ENCODE measurements around the gene AGAP1. TPM values are rescaled to one million over a fixed set of nuclear protein-coding genes. Genes with fewer than 3 reads are reported as not detected.
A peak's percentile ranks its signal among the peaks of the same experiment; 100 is the strongest.

Gene AGAP1
- total and polyA plus RNA-seq, 10 donors, result 1.1 to 26.6 (median 11.3) TPM

DNA sequence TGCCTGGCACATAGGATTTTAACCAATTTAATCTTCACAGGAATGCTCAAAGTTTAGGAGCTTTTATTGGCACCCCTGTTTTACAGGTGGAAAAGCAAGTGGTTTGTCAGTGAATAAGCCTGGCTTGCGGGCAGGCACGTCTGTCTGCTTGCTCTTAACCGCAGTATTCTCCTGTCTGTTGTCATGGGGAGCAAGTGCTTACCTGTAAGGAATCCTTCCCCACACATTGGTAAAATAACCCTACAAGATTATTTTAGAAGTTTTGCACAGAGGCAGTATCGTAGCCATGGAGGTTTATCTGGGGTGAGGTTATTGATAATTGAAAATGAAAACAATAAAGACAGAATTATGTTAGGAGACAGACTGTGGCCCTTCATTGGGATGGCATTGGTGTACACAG lies 174.9 kb downstream of the AGAP1 start:
- H3K4me1 ChIP-seq, result peaks cover 5 to 41% (median 22%) of the 10 kb centered on the region in 6 donors
- H3K27me3 ChIP-seq (replicated peaks in 1 of 7), result peaks cover 0 to 96% (median 29%) of the 10 kb centered on the region in 7 donors
- no peak for DNase-seq
- H3K9me3 ChIP-seq, result no peaks in the 10 kb centered on the region
- H3K27ac ChIP-seq, result no peak overlapping the region
- peak overlapping the region in 1 of 8 donors; percentile 70 for H3K4me3 ChIP-seq
- no peak for TF ChIP-seq POLR2AphosphoS5 (IDR thresholded peaks at IDR 0.05)
- TF ChIP-seq POLR2A (IDR thresholded peaks at IDR 0.05), result no peak
- TF ChIP-seq, protein P1, sequence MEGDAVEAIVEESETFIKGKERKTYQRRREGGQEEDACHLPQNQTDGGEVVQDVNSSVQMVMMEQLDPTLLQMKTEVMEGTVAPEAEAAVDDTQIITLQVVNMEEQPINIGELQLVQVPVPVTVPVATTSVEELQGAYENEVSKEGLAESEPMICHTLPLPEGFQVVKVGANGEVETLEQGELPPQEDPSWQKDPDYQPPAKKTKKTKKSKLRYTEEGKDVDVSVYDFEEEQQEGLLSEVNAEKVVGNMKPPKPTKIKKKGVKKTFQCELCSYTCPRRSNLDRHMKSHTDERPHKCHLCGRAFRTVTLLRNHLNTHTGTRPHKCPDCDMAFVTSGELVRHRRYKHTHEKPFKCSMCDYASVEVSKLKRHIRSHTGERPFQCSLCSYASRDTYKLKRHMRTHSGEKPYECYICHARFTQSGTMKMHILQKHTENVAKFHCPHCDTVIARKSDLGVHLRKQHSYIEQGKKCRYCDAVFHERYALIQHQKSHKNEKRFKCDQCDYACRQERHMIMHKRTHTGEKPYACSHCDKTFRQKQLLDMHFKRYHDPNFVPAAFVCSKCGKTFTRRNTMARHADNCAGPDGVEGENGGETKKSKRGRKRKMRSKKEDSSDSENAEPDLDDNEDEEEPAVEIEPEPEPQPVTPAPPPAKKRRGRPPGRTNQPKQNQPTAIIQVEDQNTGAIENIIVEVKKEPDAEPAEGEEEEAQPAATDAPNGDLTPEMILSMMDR (IDR thresholded peaks at IDR 0.05 in 8 of 11, conservative IDR thresholded peaks at IDR 0.05 in 3 of 11), result no peak
- 84 to 94% (median 93%) methylated on average over 4 of the region's 4 CpGs for WGBS, 5 donors
- intact Hi-C loops (cut with DNase I; ENCODE audit: low total_unique reads), result no loop called here
- no peaks in the 10 kb centered on the region for H3K36me3 ChIP-seq

DNA sequence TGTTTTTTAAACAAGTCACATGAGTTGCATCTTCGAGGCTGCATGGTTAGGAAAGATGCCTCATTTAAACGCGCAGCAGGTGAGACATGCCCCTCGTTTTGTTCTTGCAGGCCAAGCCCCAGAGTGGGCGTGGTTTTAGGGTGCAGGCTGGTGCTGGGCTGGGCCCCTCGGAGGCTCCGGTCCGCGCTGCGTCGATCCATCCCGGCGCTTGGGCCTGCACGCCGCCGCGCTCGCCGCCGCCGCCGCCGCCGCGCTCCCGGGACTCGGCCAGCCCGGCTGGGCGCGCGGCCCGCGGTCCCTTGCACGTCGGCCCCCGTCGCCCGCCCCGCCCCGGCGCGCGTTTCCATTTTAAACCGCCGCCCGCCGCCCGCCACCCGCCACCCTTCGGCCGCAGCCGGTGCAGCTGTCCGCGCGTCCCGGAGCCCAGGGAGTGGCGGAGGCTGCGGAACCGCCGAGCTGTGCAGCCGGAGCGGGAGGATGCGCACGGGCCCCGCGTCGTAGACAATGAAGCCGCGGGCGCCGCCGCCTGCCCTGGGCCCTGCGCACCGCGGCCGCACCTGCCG lies 175.5 kb downstream of the AGAP1 start:
- Histone ChIP-seq H3K36me3 (no peaks in the 10 kb centered on the region), H3K9me3 (no peaks in the 10 kb centered on the region), H3K4me1 (peaks cover 5 to 41% (median 22%) of the 10 kb centered on the region in 6 donors), H3K4me3 (peak overlapping the region in 6 of 8 donors; percentile 40 to 70 (median 46)), H3K27me3 (replicated peaks in 1 of 7) (peaks cover 0 to 94% (median 29%) of the 10 kb centered on the region in 7 donors), H3K27ac (no peak overlapping the region)
- TF ChIP-seq POLR2AphosphoS5 (IDR thresholded peaks at IDR 0.05), result no peak
- no peak for DNase-seq
- intact Hi-C loops (cut with DNase I; ENCODE audit: low total_unique reads), result no loop called here
- WGBS, 5 donors, result 1 to 3% (median 2%) methylated on average over 29 to 77 of the region's 77 CpGs

DNA sequence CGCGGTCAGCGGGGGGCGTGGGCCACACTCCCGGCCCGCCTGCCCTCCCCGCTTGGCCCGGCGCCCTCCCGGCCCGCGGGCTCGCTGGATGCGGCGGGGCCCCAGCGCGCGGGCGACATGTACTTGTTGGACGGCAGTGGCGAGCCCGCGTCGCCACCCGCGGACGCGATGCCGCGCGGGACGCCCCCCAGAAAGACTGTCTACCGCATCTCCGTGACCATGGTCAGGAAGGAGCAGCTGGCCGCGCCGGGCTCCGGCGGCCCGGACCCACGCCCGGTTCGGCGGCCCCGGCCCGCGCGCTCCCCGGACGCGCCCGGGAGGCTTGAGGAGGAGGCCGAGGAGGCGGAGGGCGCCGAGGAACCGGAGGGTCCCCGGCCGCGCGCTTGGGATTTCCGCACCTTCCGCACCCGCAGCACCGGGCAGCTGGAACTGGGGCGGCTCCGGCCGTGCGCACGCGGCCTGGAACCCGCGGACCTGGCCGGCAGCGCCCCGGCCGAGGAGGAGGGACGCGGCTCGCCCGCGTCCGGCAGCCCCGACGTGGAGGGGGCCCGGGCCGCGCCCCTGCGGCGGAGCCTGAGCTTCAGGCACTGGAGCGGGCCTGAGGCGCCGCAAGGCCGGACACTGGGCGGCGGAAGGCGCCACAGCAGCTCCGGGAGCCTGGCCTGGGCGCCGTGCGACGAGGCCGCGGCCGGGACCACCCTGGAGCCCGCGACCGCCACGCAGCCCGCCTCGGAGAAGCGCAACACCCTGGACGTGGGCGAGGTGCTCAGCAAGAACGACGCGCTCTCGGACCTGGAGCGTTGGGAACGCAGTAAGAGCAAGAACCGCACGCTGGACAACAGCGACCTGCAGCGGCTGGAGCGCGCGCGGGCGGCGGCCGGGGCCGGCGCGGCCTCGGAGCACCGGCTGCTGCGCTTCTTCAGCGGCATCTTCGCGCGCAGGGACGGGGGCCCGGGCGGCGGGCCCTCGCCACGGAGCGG lies 176.4 kb downstream of the AGAP1 start:
- no peak for DNase-seq
- peak overlapping the region in 7 of 8 donors; percentile 13 to 70 (median 46) for H3K4me3 ChIP-seq

DNA sequence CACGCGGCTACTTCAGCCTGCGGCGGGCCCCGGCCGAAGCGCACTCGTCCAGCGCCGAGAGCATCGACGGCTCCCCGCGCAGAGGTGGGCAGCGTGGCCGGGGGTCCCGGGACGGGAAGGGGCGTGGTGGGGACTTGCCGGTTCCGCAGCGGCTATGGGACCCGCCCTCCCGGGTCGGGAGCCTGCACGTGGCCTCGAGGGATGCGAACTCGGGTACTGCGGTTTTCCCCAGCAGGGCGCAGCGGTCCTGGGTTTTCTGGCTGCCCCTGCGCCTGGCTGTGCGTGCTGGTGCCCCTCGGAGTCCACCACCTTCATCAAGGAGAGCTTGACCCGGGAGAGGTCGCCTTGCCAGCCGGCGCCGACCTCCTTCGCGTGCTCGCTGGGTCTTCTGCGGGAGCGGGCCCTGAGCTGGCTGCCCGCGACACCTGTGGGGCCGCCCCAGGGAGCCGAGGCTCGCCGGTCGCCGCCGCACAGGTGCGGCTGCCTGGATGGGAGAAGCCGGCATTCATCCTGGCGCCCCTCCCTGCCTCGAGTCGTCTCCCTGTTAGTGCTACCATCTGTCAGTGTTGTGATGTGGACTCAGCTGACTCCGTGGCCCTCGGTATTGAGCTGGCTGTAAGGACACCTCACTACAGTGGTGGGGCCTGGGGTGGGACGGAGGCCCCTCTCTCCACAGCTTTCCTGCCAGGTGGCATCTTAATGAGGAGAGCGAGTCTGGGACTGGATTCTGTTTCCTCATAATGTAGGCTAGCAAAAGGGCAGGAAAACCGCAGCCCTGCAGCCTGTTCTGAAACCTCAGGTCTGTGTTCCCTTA lies 177.3 kb downstream of the AGAP1 start:
- DNase-seq, result no peak
- intact Hi-C loops (cut with DNase I; ENCODE audit: low total_unique reads), result no loop called here
- H3K9me3 ChIP-seq, result no peaks in the 10 kb centered on the region
- H3K4me3 ChIP-seq, result peak overlapping the region in 4 of 8 donors; percentile 43 to 70 (median 46)
- 20 to 43% (median 23%) methylated on average over 28 to 64 of the region's 64 CpGs for WGBS, 5 donors
- H3K27ac ChIP-seq, result no peak overlapping the region
- TF ChIP-seq POLR2AphosphoS5 (IDR thresholded peaks at IDR 0.05), result no peak
- TF ChIP-seq POLR2A (IDR thresholded peaks at IDR 0.05), result no peak
- TF ChIP-seq, protein P1 (IDR thresholded peaks at IDR 0.05 in 8 of 11, conservative IDR thresholded peaks at IDR 0.05 in 3 of 11), result no peak
- H3K4me1 ChIP-seq, result peaks cover 3 to 29% (median 14%) of the 10 kb centered on the region in 6 donors
- no peaks in the 10 kb centered on the region for H3K36me3 ChIP-seq
- H3K27me3 ChIP-seq (replicated peaks in 1 of 7), result peaks cover 0 to 79% (median 29%) of the 10 kb centered on the region in 7 donors

More for the DNA sequence above, 176.4 kb downstream of the AGAP1 start:
- H3K36me3 ChIP-seq, result no peaks in the 10 kb centered on the region
- H3K9me3 ChIP-seq, result no peaks in the 10 kb centered on the region
- WGBS, 5 donors, result 4 to 12% (median 6%) methylated on average over 10 to 148 of the region's 148 CpGs
- no peak overlapping the region for H3K27ac ChIP-seq
- intact Hi-C loops (cut with DNase I; ENCODE audit: low total_unique reads), result no loop called here
- peaks cover 5 to 38% (median 22%) of the 10 kb centered on the region in 6 donors for H3K4me1 ChIP-seq
- TF ChIP-seq, protein P1 (IDR thresholded peaks at IDR 0.05 in 8 of 11, conservative IDR thresholded peaks at IDR 0.05 in 3 of 11), result peak in 5 of 11 experiments; percentile 15 to 42 (median 34)
- no peak for TF ChIP-seq POLR2A (IDR thresholded peaks at IDR 0.05)
- TF ChIP-seq POLR2AphosphoS5 (IDR thresholded peaks at IDR 0.05), result no peak
- H3K27me3 ChIP-seq (replicated peaks in 1 of 7), result peaks cover 0 to 88% (median 29%) of the 10 kb centered on the region in 7 donors

Data from spleen (tissue), 11 donors.